H9 (cell line): ENCODE measurements around the gene TRAF2. TPM values are rescaled to one million over a fixed set of nuclear protein-coding genes. Genes with fewer than 3 reads are reported as not detected.

Experiments
- DNase-seq: peaks from one replicate; pipeline ENCODE4 v3.0.0-alpha.2; 2017
- H2AFZ ChIP-seq: one replicate; pipeline ENCODE4 v1.6.1; 2013; ENCODE audit warnings: mild to moderate bottlenecking, low read length, control low read depth, moderate library complexity
- H2AK5ac ChIP-seq: 2 replicates; pipeline ENCODE4 v1.6.1; 2013; ENCODE audit warnings: low read length, control low read depth, mixed read lengths; ENCODE audit not compliant: insufficient read length
- H2BK120ac ChIP-seq: one replicate; pipeline ENCODE4 v1.6.1; 2013; ENCODE audit warnings: low read depth, mild to moderate bottlenecking, low read length, control low read depth, inconsistent platforms; ENCODE audit not compliant: poor library complexity, severe bottlenecking
- H2BK12ac ChIP-seq: 2 replicates; pipeline ENCODE4 v1.6.1; 2013; ENCODE audit warnings: low read length, control low read depth, mixed read lengths, low read depth; ENCODE audit not compliant: insufficient read length
- H2BK15ac ChIP-seq: 2 replicates; pipeline ENCODE4 v1.6.1; 2013; ENCODE audit warnings: low read depth, low read length, control low read depth
- H2BK20ac ChIP-seq: one replicate; pipeline ENCODE4 v1.6.1; 2013; ENCODE audit warnings: low read depth, mild to moderate bottlenecking, low read length, control low read depth, inconsistent platforms; ENCODE audit not compliant: poor library complexity, severe bottlenecking
- H2BK5ac ChIP-seq: 2 replicates; pipeline ENCODE4 v1.6.1; 2013; ENCODE audit warnings: low read length, control low read depth, mixed read lengths; ENCODE audit not compliant: insufficient read length
- H3K14ac ChIP-seq: 2 replicates; pipeline ENCODE4 v1.6.1; 2013; ENCODE audit warnings: low read length, control low read depth; ENCODE audit not compliant: insufficient read depth
- H3K18ac ChIP-seq: 2 replicates; pipeline ENCODE4 v1.6.1; 2013; ENCODE audit warnings: low read depth, mild to moderate bottlenecking, mixed read lengths, low read length, control low read depth; ENCODE audit not compliant: insufficient read length
- H3K23ac ChIP-seq: 2 replicates; pipeline ENCODE4 v1.6.1; 2013; ENCODE audit warnings: low read length, control low read depth, mixed read lengths, low read depth; ENCODE audit not compliant: insufficient read length
- H3K23me2 ChIP-seq: 2 replicates; pipeline ENCODE4 v1.6.1; 2013; ENCODE audit warnings: low read depth, mild to moderate bottlenecking, mixed read lengths, low read length, control low read depth; ENCODE audit not compliant: insufficient read length, poor library complexity, severe bottlenecking
- H3K27ac ChIP-seq: 2 replicates; pipeline ENCODE4 v1.5.1; 2013; ENCODE audit warnings: low read length, control low read depth, mixed read lengths, low read depth; ENCODE audit not compliant: insufficient read length
- H3K27me3 ChIP-seq: 2 replicates; pipeline ENCODE4 v1.6.1; 2013; ENCODE audit warnings: low read length, control low read depth, inconsistent platforms; ENCODE audit not compliant: insufficient read depth
- H3K4ac ChIP-seq: 2 replicates; pipeline ENCODE4 v1.6.1; 2013; ENCODE audit warnings: low read depth, mild to moderate bottlenecking, control low read depth, inconsistent platforms, low read length, moderate library complexity
- H3K4me1 ChIP-seq: 2 replicates; pipeline ENCODE4 v1.6.1; 2013; ENCODE audit warnings: low read length, control low read depth, inconsistent platforms; ENCODE audit not compliant: insufficient read depth
- H3K4me2 ChIP-seq: 2 replicates; pipeline ENCODE4 v1.6.1; 2013; ENCODE audit warnings: low read length, control low read depth, mixed read lengths; ENCODE audit not compliant: insufficient read length, insufficient read depth
- H3K56ac ChIP-seq: 2 replicates; pipeline ENCODE4 v1.6.1; 2013; ENCODE audit warnings: low read depth, mild to moderate bottlenecking, mixed read lengths, low read length, control low read depth; ENCODE audit not compliant: insufficient read length
- H3K79me1 ChIP-seq: 2 replicates; pipeline ENCODE4 v1.6.1; 2013; ENCODE audit warnings: low read depth, mild to moderate bottlenecking, moderate library complexity, low read length, control low read depth, inconsistent platforms; ENCODE audit not compliant: insufficient read depth, poor library complexity, severe bottlenecking
- H3K79me2 ChIP-seq: 2 replicates; pipeline ENCODE4 v1.6.1; 2013; ENCODE audit warnings: low read length, control low read depth, inconsistent platforms; ENCODE audit not compliant: insufficient read depth
- H3K9ac ChIP-seq: 2 replicates; pipeline ENCODE4 v1.6.1; 2013; ENCODE audit warnings: low read length, control low read depth, mixed read lengths; ENCODE audit not compliant: insufficient read length; ENCODE audit errors: extremely low read depth
- H3K9me3 ChIP-seq: one replicate; pipeline ENCODE4 v1.6.1; 2013; ENCODE audit warnings: low read depth, low read length, inconsistent platforms; ENCODE audit not compliant: control insufficient read depth
- H3T11ph ChIP-seq: one replicate; pipeline ENCODE4 v1.6.1; 2013; ENCODE audit warnings: mild to moderate bottlenecking, low read length, control low read depth, inconsistent platforms
- H4K20me1 ChIP-seq: one replicate; pipeline ENCODE4 v1.6.1; 2013; ENCODE audit not compliant: control insufficient read depth, insufficient read length, insufficient read depth
- H4K5ac ChIP-seq: 2 replicates; pipeline ENCODE4 v1.6.1; 2013; ENCODE audit warnings: low read depth, mild to moderate bottlenecking, mixed read lengths, low read length, control low read depth; ENCODE audit not compliant: insufficient read length
- H4K8ac ChIP-seq: replicated peaks from 2 replicates; pipeline ENCODE4 v1.6.1; 2013; ENCODE audit warnings: low read length, control low read depth, mixed read lengths, low read depth; ENCODE audit not compliant: insufficient read length
- H4K91ac ChIP-seq: 2 replicates; pipeline ENCODE4 v1.6.1; 2013; ENCODE audit warnings: low read depth, mild to moderate bottlenecking, moderate library complexity, mixed read lengths, low read length, control low read depth; ENCODE audit not compliant: insufficient read length
- H3K27ac Mint-ChIP-seq, 3 experiments: 2 replicates in 2 of 3; 3 replicates in 1 of 3; pipeline ENCODE4 v1.8.0; 2020 to 2021; ENCODE audit warnings: mixed read lengths in 3 of 3, mild to moderate bottlenecking in 1 of 3, moderate library complexity in 1 of 3
- H3K27me3 Mint-ChIP-seq: 2 replicates; pipeline ENCODE4 v1.8.0; 2021; ENCODE audit warnings: low read depth, mild to moderate bottlenecking, moderate library complexity, mixed read lengths
- H3K36me3 Mint-ChIP-seq, 3 experiments: 2 replicates in 2 of 3; 3 replicates in 1 of 3; pipeline ENCODE4 v1.8.0; 2020 to 2021; ENCODE audit warnings: low read depth in 3 of 3, mixed read lengths in 3 of 3; ENCODE audit not compliant: insufficient read depth in 1 of 3
- H3K4me1 Mint-ChIP-seq, 2 experiments: 2 replicates each; pipeline ENCODE4 v1.8.0; 2020; ENCODE audit warnings: mixed read lengths in 2 of 2
- H3K4me3 Mint-ChIP-seq, 2 experiments: 2 replicates in 1 of 2; 3 replicates in 1 of 2; pipeline ENCODE4 v1.8.0; 2020 to 2021; ENCODE audit warnings: mild to moderate bottlenecking in 2 of 2, mixed read lengths in 2 of 2, moderate library complexity in 1 of 2
- H3K9me3 Mint-ChIP-seq, 2 experiments: 2 replicates in 1 of 2; 3 replicates in 1 of 2; pipeline ENCODE4 v1.8.0; 2020; ENCODE audit warnings: mild to moderate bottlenecking in 2 of 2, mixed read lengths in 2 of 2, moderate library complexity in 1 of 2
- CTCF ChIP-seq: fragments of 200-600 bp; sonication (generic); conservative IDR thresholded peaks from 3 replicates; pipeline ENCODE4 v1.8.0; 2021; ENCODE audit warnings: antibody characterized with exemption, mild to moderate bottlenecking
- WGBS: extraction: QIAGEN DNeasy Blood & Tissue Kit; methylation state at CpG from one replicate; pipeline ENCODE4 v1.1.7; 2013; ENCODE audit warnings: missing lambda C conversion rate, low lambda C conversion rate, mixed read lengths; ENCODE audit not compliant: insufficient read length; ENCODE audit errors: extremely low coverage; 5-methylcytosine and 5-hydroxymethylcytosine counted together
- total RNA-seq: library from RNA; stranded (reverse); gene quantifications from 2 replicates; pipeline ENCODE4 v1.2.1, GENCODE V29; 2021

Gene TRAF2
- total RNA-seq, 1 experiment from 2014 or later, result 48.8 TPM

- H4K91ac ChIP-seq, result no peak overlapping the region
- H3K27me3 Mint-ChIP-seq, result no peaks in the 10 kb centered on the region; the same call in 1 of the 2 replicates
- no peak overlapping the region for H4K5ac ChIP-seq
- no peak overlapping the region for H2AK5ac ChIP-seq
- no peak overlapping the region for H3K4me2 ChIP-seq
- no peak overlapping the region for H3K18ac ChIP-seq
- H3K4me1 ChIP-seq, result no peaks in the 10 kb centered on the region
- no peak overlapping the region for H3K23ac ChIP-seq
- H2AFZ ChIP-seq, result no peak overlapping the region
- H2BK15ac ChIP-seq, result no peak overlapping the region
- H3K9me3 ChIP-seq, result no peaks in the 10 kb centered on the region
- H3K9me3 Mint-ChIP-seq, result no peaks in the 10 kb centered on the region
- WGBS, result no CpG with 5 or more reads among the region's 12 CpGs
- H3K79me2 ChIP-seq, result no peaks in the 10 kb centered on the region
- H3K4me1 Mint-ChIP-seq, result no peaks in the 10 kb centered on the region
- H3K56ac ChIP-seq, result no peak overlapping the region
- no peak overlapping the region for H2BK20ac ChIP-seq
- no peak overlapping the region for H3K14ac ChIP-seq
- no peak for DNase-seq
- H2BK5ac ChIP-seq, result no peak overlapping the region
- H2BK12ac ChIP-seq, result no peak overlapping the region
- H3K27ac Mint-ChIP-seq, result no peak overlapping the region; a peak in 1 of 7 replicates
- H3K36me3 Mint-ChIP-seq, result peaks cover 41 to 81% (median 80%) of the 10 kb centered on the region in 3 experiments
- H3K27ac ChIP-seq, result no peak overlapping the region
- no peak overlapping the region for H3K4me3 Mint-ChIP-seq
- no peaks in the 10 kb centered on the region for H3K27me3 ChIP-seq
- no peaks in the 10 kb centered on the region for H3K23me2 ChIP-seq
- no peak overlapping the region for H3K9ac ChIP-seq
- no peaks in the 10 kb centered on the region for H4K20me1 ChIP-seq
- no peak for TF ChIP-seq CTCF
- H3K79me1 ChIP-seq, result peaks cover under 1% of the 10 kb centered on the region
- H3T11ph ChIP-seq, result no peak overlapping the region
- H2BK120ac ChIP-seq, result no peak overlapping the region
- H3K4ac ChIP-seq, result no peak overlapping the region
- H4K8ac ChIP-seq, result no peak overlapping the region
Observed at GRCh38 chr9:136903041-136903554, 16.8 kb downstream of the TRAF2 start.
